Activated CD4-positive, alpha-beta T cell treated with anti-CD3 and anti-CD28 coated beads, Interleukin-2, amount 50 U/mL, for 48 hours (primary cell): ENCODE measurements around the gene PYGB.

Source experiments
- DNase-seq, 2 experiments: peaks; one replicate each; pipeline ENCODE4 v3.0.0-alpha.2; 2020

Gene PYGB

DNA sequence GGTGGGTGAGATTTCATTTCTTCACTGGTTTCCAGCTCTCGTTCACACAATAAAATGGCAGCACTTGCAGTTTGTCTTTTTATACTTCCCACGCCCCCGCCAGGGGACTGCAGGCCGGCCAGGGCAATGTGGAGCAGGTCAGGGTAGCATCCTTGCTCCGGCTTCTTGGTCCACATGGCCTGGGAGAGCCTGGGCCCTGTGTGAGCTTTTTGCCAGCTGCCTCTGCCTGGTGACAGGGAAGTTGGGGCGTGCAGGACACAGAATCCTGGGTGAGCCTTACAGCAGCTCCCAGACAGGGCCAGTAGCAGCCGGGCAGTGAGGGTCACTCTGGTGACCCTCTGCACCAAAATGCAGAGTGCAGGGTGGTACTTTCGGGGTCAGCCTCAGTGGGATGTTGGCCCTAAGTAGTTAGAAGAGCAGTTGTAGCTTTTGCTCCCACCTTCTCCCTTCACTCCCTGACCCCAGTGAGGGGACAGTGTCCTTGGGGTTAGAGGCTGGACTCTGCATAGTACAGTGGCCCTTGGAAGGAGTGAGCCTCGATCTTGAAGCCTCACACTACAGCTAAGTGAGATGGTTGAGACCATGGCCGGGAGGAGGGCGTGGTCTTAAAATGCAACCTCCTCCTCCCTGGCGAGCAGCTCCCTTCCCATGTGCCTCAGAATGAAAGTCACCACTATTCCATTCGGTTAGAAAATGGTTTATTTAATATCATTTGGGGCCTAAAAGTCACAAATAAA is 23.8 kb downstream of the PYGB start:
- no peak for DNase-seq

GRCh38 chr20:25272223-25273000 is 24.5 kb downstream of the PYGB start:
- DNase-seq, result no peak

DNA sequence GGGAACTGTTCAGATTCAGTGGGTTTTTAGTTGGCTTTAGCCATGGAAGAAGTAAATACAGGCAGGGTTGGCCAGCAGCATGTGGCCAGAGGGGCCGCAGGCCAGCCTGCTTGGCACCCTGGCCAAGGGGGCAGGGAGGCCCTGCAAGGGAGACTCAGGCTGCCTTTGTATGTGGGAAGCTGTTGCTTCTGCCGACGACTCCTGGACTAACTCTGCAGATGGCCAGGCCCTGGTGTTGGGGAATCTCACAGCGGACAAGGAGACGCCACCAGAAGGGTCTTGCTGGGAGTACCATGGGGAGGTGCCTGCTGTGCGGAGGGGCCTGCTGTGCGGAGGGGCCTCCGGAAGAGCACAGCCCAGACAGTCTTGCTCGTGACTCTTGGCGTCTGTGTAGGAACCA is 25.2 kb downstream of the PYGB start:
- DNase-seq, result no peak

- no peak for DNase-seq
Measured at GRCh38 chr20:25273541-25274358, 25.9 kb downstream of the PYGB start.

GRCh38 chr20:25274481-25274880 is 26.6 kb downstream of the PYGB start:
- DNase-seq, result no peak

GRCh38 chr20:25274891-25275812 is 27.3 kb downstream of the PYGB start:
- no peak for DNase-seq

- DNase-seq, result no peak
Measured at GRCh38 chr20:25275813-25276532, 28.1 kb downstream of the PYGB start.

- no peak for DNase-seq
Measured at GRCh38 chr20:25276533-25277050, 28.7 kb downstream of the PYGB start.

- DNase-seq, result no peak
Measured at GRCh38 chr20:25277051-25277801, 29.3 kb downstream of the PYGB start.

DNA sequence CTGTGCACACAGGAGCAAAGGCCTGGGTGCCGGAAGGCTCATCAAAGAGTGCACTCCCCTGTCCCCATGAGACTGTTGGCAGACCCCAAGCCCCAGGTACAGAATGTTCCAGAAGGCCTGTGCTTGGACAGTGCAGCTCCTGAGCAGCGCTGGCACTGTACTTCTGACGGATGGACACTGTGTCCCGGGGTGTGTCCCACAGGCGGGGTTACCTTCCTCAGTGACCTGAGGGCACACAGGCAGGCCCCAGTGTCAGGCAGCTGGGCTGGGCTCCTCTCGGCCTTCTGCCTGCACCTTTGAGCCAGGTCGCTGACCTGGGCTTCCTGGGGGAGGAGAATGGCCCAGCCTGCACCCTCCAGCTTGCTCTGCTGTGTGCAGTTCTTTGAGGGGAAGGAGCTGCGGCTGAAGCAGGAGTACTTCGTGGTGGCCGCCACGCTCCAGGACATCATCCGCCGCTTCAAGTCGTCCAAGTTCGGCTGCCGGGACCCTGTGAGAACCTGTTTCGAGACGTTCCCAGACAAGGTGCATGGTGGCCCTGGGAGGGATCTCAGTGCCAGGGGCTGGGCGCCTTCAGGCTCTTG is 30.1 kb downstream of the PYGB start:
- no peak for DNase-seq

DNA sequence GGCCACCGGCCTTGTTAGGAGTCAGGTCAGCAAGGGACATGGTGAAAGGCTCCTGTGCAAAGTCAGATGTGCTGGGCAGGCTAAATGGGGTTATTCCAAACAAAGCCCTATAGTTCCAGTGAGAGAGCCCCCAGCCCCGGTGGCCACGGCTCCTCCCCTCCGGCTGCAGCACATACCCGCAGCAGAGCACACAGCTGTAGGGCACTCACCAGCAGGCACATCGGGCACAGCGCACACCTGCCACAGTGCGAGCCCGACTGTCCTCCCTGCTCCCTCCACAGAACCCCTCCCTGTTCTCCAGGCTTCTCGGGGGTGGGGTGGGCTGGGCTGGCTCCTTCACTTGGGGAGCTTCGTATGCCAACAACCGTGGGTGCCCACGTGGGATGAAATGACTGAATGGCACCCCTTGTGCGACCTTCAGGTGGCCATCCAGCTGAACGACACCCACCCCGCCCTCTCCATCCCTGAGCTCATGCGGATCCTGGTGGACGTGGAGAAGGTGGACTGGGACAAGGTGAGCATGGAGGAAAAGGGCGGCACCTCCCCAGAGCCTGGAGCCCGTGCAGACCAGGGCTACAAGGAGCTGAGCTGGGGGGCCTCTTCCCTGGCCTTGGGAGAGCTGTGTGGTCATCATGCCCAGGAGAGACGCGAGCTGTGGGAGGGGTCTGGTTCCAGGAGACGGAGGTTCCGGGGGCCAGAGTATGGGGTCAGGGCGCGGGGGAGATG is 30.9 kb downstream of the PYGB start:
- no peak for DNase-seq

- DNase-seq, result no peak
Measured at GRCh38 chr20:25279403-25279802, 31.5 kb downstream of the PYGB start.

GRCh38 chr20:25280051-25280573 is 32.2 kb downstream of the PYGB start:
- no peak for DNase-seq

- DNase-seq, result no peak
Measured at GRCh38 chr20:25280574-25281535, 33.0 kb downstream of the PYGB start.

GRCh38 chr20:25281541-25281991 is 33.7 kb downstream of the PYGB start:
- no peak for DNase-seq

DNA sequence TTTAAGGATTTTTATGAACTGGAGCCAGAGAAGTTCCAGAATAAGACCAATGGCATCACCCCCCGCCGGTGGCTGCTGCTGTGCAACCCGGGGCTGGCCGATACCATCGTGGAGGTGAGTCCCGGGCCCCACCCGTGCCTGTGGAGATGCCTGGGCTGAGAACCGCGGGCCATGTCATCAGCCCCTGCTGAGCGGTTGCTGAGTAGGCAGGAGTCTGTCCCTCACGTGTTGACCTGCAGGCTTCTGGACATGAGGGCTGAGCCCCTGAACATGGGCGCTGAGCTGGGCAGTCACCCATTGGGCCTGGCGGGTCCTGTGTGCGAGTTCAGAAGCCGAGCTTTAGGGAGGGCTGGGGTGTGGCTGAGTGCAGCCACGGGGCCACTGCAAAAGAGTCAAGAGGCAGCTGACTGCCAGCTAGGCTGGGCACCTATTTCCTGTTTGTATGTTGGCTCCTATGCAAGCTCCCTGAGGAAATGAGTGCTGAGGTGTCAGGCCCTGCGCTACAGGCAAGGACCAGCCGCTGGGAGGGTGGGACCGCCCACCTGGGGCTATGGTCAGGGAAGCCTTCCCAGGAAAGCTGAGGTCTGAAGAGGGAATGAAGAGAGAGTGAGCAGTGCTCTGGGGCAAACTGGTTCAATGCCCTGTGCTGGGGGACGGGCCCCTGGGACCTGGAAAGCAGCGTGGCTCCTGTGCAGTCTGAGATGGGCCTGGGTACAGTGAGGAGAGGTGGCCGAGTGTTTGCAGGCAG is 34.3 kb downstream of the PYGB start:
- no peak for DNase-seq

- no peak for DNase-seq
Measured at GRCh38 chr20:25282796-25283195, 34.9 kb downstream of the PYGB start.
